ENCODE data around the gene FRMD4A.
A peak's percentile ranks its signal among the peaks of the same experiment; 100 is the strongest.

FRMD4A gene

DNA sequence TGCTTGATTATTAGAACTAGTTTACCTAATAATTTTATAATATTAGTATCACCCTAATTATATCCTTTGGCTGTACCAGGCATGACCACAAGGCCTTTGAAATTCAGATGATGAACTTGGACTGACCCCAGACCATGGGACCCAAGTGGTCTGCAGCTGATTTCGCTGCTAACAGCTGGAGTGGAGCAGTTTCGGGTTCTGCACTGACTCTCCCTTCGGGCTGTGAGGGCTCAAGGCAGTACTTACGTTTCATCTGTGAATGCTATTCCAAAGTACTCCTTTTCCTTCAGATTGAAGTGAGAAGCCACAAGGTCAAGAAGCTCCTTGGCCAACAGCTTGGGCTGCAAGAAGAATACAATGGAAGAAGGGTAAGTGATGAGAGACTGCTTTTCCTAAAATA is 520.2 kb downstream of the FRMD4A start:
- Histone ChIP-seq H3K27me3 (ENCODE audit: control insufficient read depth in 5 of 5, insufficient read depth in 4 of 5, low read length in 5 of 5) (no peaks in the 10 kb centered on the region), H3K4me1 (ENCODE audit: control insufficient read depth in 5 of 5, insufficient read depth in 5 of 5, low read length in 5 of 5) (peaks cover 0 to 31% (median 26%) of the 10 kb centered on the region in 5 donors), H3K36me3 (ENCODE audit: control insufficient read depth in 5 of 5, insufficient read depth in 5 of 5, low read length in 5 of 5) (peaks cover 5 to 28% (median 19%) of the 10 kb centered on the region in 5 donors), H3K27ac (ENCODE audit: low read depth, low read length) (peak overlapping the region; percentile 3), H3K4me3 (ENCODE audit: low read depth in 1 of 5, low read length in 5 of 5) (no peak overlapping the region), H3K9ac (ENCODE audit: low read length in 5 of 5) (no peak overlapping the region), H3K9me3 (ENCODE audit: control insufficient read depth in 5 of 5, low read length in 5 of 5) (no peaks in the 10 kb centered on the region)

DNA sequence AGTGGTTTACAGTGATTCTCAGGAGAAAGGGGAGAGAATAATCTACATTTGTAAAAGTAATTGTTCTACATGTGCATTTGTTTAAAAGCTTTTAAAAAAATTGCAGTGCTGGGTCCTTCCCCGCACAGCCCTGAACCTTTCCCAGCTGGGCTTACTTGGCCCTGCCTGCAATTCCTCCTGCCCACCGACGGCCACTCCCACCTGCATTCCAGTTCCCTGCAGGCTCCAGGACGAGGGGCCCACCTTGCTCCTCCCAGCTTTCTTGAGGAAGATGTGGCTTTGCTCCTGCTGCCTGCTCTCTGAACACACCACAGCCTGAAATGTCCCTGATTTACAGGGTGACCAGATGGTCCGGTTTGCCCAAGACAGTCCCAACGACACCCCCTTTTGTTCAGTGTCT is 521.3 kb downstream of the FRMD4A start:
- Histone ChIP-seq H3K4me1 (ENCODE audit: control insufficient read depth in 5 of 5, insufficient read depth in 5 of 5, low read length in 5 of 5) (peaks cover 0 to 31% (median 23%) of the 10 kb centered on the region in 5 donors), H3K9ac (ENCODE audit: low read length in 5 of 5) (no peak overlapping the region), H3K36me3 (ENCODE audit: control insufficient read depth in 5 of 5, insufficient read depth in 5 of 5, low read length in 5 of 5) (peaks cover 5 to 28% (median 19%) of the 10 kb centered on the region in 5 donors), H3K4me3 (ENCODE audit: low read depth in 1 of 5, low read length in 5 of 5) (no peak overlapping the region), H3K27ac (ENCODE audit: low read depth, low read length) (peak overlapping the region; percentile 43), H3K27me3 (ENCODE audit: control insufficient read depth in 5 of 5, insufficient read depth in 4 of 5, low read length in 5 of 5) (no peaks in the 10 kb centered on the region), H3K9me3 (ENCODE audit: control insufficient read depth in 5 of 5, low read length in 5 of 5) (no peaks in the 10 kb centered on the region)

DNA sequence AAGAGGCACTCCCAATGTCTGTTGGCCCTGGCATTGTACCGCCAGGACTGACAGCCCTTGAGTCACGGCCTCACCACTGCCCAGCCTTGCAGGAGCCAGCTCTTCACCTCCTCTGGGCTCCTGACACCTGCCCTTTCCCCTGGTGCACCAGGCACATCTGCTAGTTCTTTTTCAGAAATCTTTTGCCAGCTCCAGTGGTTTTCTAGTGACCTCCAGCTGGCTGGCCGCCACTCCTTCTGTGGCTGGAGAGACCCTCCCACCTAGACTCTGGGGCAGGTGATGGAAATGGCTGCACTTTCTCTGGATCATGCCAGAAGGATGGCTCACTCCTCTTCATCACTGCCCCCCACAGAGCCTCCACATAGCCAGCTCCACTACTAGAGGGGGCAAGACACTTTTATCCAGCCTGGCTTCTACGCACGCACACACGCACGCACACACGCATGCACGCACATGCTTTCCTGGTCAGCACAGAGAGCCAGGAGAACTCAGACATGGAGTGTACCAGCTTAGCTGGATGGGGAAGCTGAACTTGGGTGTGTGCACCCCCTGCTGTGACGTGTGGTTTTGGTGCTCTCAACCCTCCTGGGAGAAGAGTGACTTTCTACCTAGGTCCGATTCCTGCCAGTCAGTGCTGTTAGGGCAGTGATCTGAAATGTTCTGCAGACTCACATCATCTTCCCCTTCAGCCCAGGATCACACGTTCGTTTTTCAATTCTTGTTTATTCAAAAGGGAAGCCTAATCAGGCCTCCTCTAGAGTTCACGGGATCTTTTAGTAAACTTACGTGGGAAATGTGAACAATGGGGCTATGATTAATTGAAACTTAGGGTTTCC is 522.0 kb downstream of the FRMD4A start:
- peak overlapping the region; percentile 43 for H3K27ac ChIP-seq (ENCODE audit: low read depth, low read length)

DNA sequence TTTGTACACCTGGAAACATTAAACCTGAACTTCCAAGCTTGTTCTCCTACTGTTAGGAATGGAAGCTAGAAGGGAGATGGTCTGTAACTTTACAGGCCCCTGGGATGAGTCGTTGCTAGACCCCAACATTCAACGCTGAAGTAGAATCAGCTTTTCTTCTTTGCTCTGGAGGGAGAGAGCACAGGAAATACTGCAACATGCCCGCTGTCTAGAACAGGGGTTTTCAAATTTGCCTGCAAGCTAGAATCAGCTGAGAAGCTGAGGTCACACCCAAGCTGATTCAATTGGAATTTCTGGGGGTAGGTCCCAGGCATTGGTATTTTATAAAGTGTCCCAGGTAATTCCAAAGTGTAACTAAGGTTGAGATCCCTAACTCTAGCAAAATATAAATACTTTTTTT is 524.3 kb downstream of the FRMD4A start:
- Histone ChIP-seq H3K4me1 (ENCODE audit: control insufficient read depth in 5 of 5, insufficient read depth in 5 of 5, low read length in 5 of 5) (peaks cover 0 to 42% (median 23%) of the 10 kb centered on the region in 5 donors), H3K36me3 (ENCODE audit: control insufficient read depth in 5 of 5, insufficient read depth in 5 of 5, low read length in 5 of 5) (peaks cover 5 to 36% (median 20%) of the 10 kb centered on the region in 5 donors), H3K9me3 (ENCODE audit: control insufficient read depth in 5 of 5, low read length in 5 of 5) (no peaks in the 10 kb centered on the region), H3K27ac (ENCODE audit: low read depth, low read length) (no peak overlapping the region), H3K9ac (ENCODE audit: low read length in 5 of 5) (no peak overlapping the region), H3K27me3 (ENCODE audit: control insufficient read depth in 5 of 5, insufficient read depth in 4 of 5, low read length in 5 of 5) (no peaks in the 10 kb centered on the region), H3K4me3 (ENCODE audit: low read depth in 1 of 5, low read length in 5 of 5) (no peak overlapping the region)

More for the DNA sequence above, 522.0 kb downstream of the FRMD4A start:
- peak overlapping the region in 1 of 5 donors; percentile 27 for H3K9ac ChIP-seq (ENCODE audit: low read length in 5 of 5)
- H3K27me3 ChIP-seq (ENCODE audit: control insufficient read depth in 5 of 5, insufficient read depth in 4 of 5, low read length in 5 of 5) = no peaks in the 10 kb centered on the region
- H3K9me3 ChIP-seq (ENCODE audit: control insufficient read depth in 5 of 5, low read length in 5 of 5) = no peaks in the 10 kb centered on the region
- peaks cover 0 to 36% (median 23%) of the 10 kb centered on the region in 5 donors for H3K4me1 ChIP-seq (ENCODE audit: control insufficient read depth in 5 of 5, insufficient read depth in 5 of 5, low read length in 5 of 5)
- H3K4me3 ChIP-seq (ENCODE audit: low read depth in 1 of 5, low read length in 5 of 5) = no peak overlapping the region
- peaks cover 5 to 30% (median 19%) of the 10 kb centered on the region in 5 donors for H3K36me3 ChIP-seq (ENCODE audit: control insufficient read depth in 5 of 5, insufficient read depth in 5 of 5, low read length in 5 of 5)

DNA sequence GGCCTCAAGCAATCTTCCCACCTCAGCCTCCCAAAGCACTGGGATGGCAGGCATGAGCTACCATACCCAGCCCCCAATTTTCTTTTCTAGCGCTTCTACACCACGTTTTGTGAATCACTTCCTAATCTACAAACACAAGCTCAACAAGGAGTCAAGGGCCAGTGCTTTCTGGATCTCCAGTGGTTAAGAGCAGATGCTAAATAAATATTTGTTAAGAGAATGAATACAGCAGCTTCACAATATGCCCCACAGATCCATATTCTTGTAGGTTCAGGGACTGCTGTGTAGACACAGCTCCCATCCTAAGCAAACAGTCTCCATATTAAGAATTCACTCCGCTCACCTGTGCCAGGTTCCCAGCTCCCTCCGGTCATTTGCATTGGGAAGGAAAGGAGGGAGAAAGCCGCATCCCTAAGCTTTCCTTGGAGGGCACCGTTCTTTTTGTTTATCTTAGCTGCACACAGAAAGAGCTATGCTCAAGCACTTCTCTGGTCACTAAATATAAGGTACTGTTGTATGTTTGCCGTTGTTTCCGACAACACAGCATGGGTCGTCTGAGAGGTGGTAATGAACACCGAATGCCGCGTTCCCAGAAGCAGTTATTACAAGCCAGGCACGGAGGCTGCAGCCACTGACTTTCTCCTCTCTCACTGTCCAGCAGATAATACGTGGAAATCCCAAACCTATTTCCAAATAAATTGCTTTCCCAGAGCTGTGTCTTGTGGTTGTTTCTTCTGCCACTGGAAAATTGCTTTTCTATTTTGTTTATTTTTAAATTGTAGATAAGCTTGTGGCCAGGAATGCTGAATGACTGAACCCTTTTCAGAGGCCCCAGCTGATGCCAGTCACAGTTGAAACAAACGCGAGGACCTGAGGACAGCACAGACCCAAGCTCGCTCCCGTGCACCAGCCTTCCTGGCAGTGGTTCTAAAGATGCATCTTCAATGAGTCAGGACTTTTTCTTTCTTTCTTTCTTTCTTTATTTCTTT is 526.9 kb downstream of the FRMD4A start:
- H3K27ac ChIP-seq (ENCODE audit: low read depth, low read length) = no peak overlapping the region
- peaks cover 11 to 33% (median 15%) of the 10 kb centered on the region in 5 donors for H3K36me3 ChIP-seq (ENCODE audit: control insufficient read depth in 5 of 5, insufficient read depth in 5 of 5, low read length in 5 of 5)
- H3K9ac ChIP-seq (ENCODE audit: low read length in 5 of 5) = no peak overlapping the region
- peaks cover 0 to 28% (median 14%) of the 10 kb centered on the region in 5 donors for H3K4me1 ChIP-seq (ENCODE audit: control insufficient read depth in 5 of 5, insufficient read depth in 5 of 5, low read length in 5 of 5)
- H3K27me3 ChIP-seq (ENCODE audit: control insufficient read depth in 5 of 5, insufficient read depth in 4 of 5, low read length in 5 of 5) = no peaks in the 10 kb centered on the region
- no peak overlapping the region for H3K4me3 ChIP-seq (ENCODE audit: low read depth in 1 of 5, low read length in 5 of 5)
- no peaks in the 10 kb centered on the region for H3K9me3 ChIP-seq (ENCODE audit: control insufficient read depth in 5 of 5, low read length in 5 of 5)

DNA sequence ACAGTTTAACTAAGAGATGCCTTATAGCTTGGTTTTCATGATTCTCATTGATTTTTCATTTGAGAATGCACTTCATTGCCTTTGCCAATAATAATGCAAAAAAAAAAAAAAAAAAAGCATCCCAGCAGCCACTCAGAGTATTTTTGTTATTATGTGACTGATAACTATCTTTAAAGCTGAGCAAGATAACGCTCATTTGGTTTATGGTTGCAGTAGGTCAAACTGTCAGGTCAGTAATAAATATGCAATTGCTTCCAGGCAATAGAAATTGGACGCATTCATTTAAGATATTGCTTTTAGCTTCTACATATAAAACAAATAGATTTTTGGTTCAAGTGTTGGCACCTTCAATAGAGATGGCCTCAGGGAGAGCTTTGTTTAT is 528.8 kb downstream of the FRMD4A start:
- Histone ChIP-seq H3K9me3 (ENCODE audit: control insufficient read depth in 5 of 5, low read length in 5 of 5) (no peaks in the 10 kb centered on the region), H3K4me1 (ENCODE audit: control insufficient read depth in 5 of 5, insufficient read depth in 5 of 5, low read length in 5 of 5) (peaks cover 0 to 18% (median 5%) of the 10 kb centered on the region in 5 donors), H3K27ac (ENCODE audit: low read depth, low read length) (no peak overlapping the region), H3K27me3 (ENCODE audit: control insufficient read depth in 5 of 5, insufficient read depth in 4 of 5, low read length in 5 of 5) (no peaks in the 10 kb centered on the region), H3K9ac (ENCODE audit: low read length in 5 of 5) (no peak overlapping the region), H3K4me3 (ENCODE audit: low read depth in 1 of 5, low read length in 5 of 5) (no peak overlapping the region), H3K36me3 (ENCODE audit: control insufficient read depth in 5 of 5, insufficient read depth in 5 of 5, low read length in 5 of 5) (peaks cover 10 to 30% (median 20%) of the 10 kb centered on the region in 5 donors)

DNA sequence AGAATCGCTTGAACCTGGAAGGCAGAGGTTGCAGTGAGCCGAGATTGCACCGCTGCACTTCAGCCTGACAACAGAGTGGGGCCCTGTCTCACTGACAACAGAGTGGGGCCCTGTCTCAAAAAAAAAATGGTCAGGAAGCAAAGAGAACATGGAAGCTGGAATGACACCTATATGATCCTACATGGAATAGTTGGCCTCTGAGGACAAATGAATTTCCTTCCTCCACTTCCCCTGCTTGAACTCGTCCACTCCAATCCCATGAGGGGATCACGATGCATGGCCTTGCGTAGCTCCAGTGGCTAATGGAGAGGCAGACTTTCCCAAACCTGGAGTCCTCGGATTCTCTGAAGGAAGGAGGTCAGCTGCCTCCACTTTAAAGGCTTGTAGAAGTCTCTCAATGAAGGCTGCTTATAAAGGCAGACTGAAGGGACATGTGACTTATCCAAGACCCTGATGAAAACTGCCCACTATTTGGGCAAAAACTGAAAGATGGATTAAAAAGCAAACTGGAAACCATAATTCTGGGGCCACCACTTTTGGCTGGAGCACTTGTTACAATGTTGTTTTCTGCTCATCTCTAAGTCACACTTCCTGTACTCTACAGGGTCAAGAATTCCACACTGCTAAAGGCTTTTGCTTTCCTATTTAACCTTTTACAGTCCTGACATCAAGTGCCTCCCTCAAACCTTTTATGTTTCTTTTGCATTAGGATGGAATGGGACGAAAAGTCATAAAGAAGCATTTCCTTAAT is 529.4 kb downstream of the FRMD4A start:
- H3K27me3 ChIP-seq (ENCODE audit: control insufficient read depth in 5 of 5, insufficient read depth in 4 of 5, low read length in 5 of 5) = no peaks in the 10 kb centered on the region
- H3K9ac ChIP-seq (ENCODE audit: low read length in 5 of 5) = no peak overlapping the region
- H3K4me1 ChIP-seq (ENCODE audit: control insufficient read depth in 5 of 5, insufficient read depth in 5 of 5, low read length in 5 of 5) = peaks cover 0 to 20% (median 1%) of the 10 kb centered on the region in 5 donors
- H3K36me3 ChIP-seq (ENCODE audit: control insufficient read depth in 5 of 5, insufficient read depth in 5 of 5, low read length in 5 of 5) = peaks cover 10 to 33% (median 20%) of the 10 kb centered on the region in 5 donors
- H3K27ac ChIP-seq (ENCODE audit: low read depth, low read length) = no peak overlapping the region
- H3K9me3 ChIP-seq (ENCODE audit: control insufficient read depth in 5 of 5, low read length in 5 of 5) = no peaks in the 10 kb centered on the region
- H3K4me3 ChIP-seq (ENCODE audit: low read depth in 1 of 5, low read length in 5 of 5) = no peak overlapping the region

DNA sequence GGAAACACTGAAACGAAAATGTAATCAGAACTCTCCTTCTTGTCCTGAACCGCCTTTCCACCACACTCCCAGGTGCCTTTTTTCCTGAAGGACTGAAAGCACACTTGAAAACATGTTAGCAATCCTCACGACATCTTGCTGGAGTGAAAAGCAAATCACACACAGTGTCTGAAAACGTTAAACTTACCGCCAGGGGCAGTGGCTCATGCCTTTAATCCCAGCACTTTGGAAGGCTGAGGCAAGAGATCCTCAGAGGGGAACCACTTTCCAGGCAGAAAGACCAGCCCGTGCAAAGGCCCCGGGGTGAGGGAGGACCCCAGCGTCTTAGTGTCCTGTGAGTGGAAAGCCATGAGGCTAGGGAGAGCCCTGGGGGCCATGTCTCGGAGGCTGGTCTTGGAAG is 533.6 kb downstream of the FRMD4A start:
- no peak overlapping the region for H3K9ac ChIP-seq (ENCODE audit: low read length in 5 of 5)
- no peak overlapping the region for H3K27ac ChIP-seq (ENCODE audit: low read depth, low read length)
- H3K4me1 ChIP-seq (ENCODE audit: control insufficient read depth in 5 of 5, insufficient read depth in 5 of 5, low read length in 5 of 5) = peaks cover 0 to 26% (median 5%) of the 10 kb centered on the region in 5 donors
- no peaks in the 10 kb centered on the region for H3K9me3 ChIP-seq (ENCODE audit: control insufficient read depth in 5 of 5, low read length in 5 of 5)
- H3K27me3 ChIP-seq (ENCODE audit: control insufficient read depth in 5 of 5, insufficient read depth in 4 of 5, low read length in 5 of 5) = no peaks in the 10 kb centered on the region
- peaks cover 20 to 66% (median 53%) of the 10 kb centered on the region in 5 donors for H3K36me3 ChIP-seq (ENCODE audit: control insufficient read depth in 5 of 5, insufficient read depth in 5 of 5, low read length in 5 of 5)
- H3K4me3 ChIP-seq (ENCODE audit: low read depth in 1 of 5, low read length in 5 of 5) = no peak overlapping the region

DNA sequence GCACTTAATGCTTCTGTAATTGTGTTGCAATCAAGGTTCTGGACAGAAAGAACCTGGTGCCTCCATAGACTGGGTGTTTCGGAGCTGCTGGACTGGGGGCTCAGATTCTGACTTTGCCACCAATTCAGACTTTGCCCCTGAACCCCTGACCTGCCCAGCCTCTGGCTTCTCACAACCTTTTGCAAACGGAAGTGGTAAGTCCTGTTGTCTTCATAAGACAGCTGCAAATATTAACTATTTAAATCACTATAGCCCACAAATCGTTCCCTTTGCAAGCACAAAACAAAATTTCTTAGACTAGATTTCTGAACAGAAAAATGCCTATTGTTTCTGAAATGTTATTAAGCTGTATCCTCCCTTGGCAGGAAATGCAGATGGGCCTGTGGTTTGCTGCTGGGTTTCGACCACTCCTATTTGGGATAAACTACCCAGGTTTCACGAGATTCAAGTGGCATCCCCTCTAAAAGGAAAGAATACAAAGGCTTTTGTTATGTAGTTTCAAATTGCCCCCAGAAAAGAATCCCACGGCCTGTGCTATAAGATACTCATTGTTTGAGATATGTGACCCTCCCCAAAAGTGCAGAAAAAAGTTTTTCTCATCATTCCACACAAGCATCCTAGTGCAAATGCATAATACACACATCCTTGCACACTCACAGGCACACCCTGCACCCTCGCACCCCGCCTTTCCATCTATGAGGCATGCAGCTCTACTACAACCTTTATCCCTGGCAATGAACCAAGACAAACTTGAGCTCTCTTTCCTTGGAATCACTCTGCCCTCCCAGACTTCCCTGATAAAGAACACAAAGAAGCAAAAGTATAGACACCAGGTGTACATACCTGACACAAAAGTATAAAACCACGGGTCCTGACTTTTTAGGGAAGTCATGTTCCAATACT is 534.8 kb downstream of the FRMD4A start:
- no peaks in the 10 kb centered on the region for H3K27me3 ChIP-seq (ENCODE audit: control insufficient read depth in 5 of 5, insufficient read depth in 4 of 5, low read length in 5 of 5)
- no peak overlapping the region for H3K27ac ChIP-seq (ENCODE audit: low read depth, low read length)
- no peak overlapping the region for H3K9ac ChIP-seq (ENCODE audit: low read length in 5 of 5)
- peaks cover 20 to 72% (median 66%) of the 10 kb centered on the region in 5 donors for H3K36me3 ChIP-seq (ENCODE audit: control insufficient read depth in 5 of 5, insufficient read depth in 5 of 5, low read length in 5 of 5)
- no peaks in the 10 kb centered on the region for H3K9me3 ChIP-seq (ENCODE audit: control insufficient read depth in 5 of 5, low read length in 5 of 5)
- H3K4me3 ChIP-seq (ENCODE audit: low read depth in 1 of 5, low read length in 5 of 5) = no peak overlapping the region
- H3K4me1 ChIP-seq (ENCODE audit: control insufficient read depth in 5 of 5, insufficient read depth in 5 of 5, low read length in 5 of 5) = peaks cover 0 to 24% (median 5%) of the 10 kb centered on the region in 5 donors
